VCaP (cell line): ENCODE results near the gene UBE2E1.
A peak's percentile ranks its signal among the peaks of the same experiment; 100 is the strongest.

Experiments
- H3K27ac ChIP-seq: fragments of 450-650 bp; 2 replicates; pipeline ENCODE4 v1.5.1; 2017
- TF ChIP-seq, protein P1 (sequence below): fragments of 450-650 bp; conservative IDR thresholded peaks from 2 replicates; pipeline ENCODE4 v1.5.1; 2017; ENCODE audit warnings: mild to moderate bottlenecking, moderate library complexity

UBE2E1 gene

DNA sequence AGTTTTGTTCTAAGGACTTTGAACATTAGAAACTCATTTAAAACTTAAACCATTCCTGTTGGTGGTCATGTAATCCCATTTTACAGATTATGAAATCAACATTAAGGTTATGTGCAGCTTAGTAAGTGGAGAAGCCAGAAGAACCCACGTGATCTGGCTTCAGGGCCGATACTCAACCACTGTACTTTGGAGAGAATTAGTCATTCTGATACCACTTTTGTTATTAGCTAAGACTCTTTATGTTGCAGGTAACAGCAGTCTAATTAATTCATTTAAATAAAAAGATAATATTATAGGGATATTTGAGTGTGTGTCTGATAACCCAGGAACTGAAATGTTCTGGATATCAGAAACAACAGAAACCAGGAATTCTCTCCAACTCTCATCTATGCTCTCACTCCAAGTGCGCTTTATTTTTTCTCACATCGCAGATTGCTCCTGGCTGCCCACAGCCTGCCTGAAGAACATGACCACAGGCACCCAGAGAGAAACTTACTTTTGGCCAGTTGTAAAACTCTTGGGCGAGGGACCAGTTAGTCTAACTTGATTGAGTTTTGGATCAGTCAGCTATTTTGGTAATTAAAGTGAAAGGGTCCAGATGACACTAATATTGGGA, 25.2 kb downstream of the UBE2E1 start:
- TF ChIP-seq, protein P1, sequence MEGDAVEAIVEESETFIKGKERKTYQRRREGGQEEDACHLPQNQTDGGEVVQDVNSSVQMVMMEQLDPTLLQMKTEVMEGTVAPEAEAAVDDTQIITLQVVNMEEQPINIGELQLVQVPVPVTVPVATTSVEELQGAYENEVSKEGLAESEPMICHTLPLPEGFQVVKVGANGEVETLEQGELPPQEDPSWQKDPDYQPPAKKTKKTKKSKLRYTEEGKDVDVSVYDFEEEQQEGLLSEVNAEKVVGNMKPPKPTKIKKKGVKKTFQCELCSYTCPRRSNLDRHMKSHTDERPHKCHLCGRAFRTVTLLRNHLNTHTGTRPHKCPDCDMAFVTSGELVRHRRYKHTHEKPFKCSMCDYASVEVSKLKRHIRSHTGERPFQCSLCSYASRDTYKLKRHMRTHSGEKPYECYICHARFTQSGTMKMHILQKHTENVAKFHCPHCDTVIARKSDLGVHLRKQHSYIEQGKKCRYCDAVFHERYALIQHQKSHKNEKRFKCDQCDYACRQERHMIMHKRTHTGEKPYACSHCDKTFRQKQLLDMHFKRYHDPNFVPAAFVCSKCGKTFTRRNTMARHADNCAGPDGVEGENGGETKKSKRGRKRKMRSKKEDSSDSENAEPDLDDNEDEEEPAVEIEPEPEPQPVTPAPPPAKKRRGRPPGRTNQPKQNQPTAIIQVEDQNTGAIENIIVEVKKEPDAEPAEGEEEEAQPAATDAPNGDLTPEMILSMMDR, result no peak
- no peak overlapping the region for H3K27ac ChIP-seq

DNA sequence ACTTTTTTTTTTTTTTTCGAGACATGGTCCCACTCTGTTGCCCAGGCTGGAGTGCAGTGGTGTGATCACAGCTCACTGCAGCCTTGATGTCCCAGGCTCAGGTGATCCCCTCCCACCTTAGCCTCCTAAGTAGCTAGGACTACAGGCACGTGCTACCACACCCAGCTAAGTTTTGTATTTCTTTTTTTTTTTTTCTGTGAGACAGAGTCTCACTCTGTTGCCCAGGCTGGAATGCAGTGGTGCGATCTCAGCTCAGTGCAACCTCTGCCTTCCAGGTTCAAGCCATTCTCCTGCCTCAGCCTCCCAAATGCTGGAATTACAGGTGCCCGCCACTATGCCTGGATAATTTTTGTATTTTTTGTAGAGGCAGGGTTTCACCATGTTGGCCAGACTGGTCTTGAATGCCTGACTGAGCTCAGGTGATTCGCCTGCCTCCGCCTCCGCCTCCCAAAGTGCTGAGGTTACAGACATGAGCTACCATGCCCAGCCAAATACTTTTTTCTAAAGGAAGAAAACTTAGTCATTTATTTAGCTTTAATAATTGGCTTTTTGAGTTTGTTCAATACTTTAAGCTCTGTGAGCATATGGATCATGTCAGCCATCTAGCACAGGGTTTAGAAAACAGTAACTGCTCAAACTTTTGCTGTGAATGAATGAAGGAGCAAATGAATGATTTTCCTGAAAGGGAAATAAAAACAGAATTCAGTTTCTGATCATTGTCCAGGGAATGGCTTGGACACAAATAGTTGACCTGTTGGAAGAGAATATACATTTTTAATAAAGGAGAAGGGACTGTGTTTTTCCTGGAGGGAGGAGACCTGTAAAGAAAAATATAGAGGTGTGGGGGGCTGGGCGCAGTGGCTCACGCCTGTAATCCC, 26.0 kb downstream of the UBE2E1 start:
- TF ChIP-seq, protein P1, result no peak
- no peak overlapping the region for H3K27ac ChIP-seq

GRCh38 chr3:23832523-23832922, 26.8 kb downstream of the UBE2E1 start:
- H3K27ac ChIP-seq, result no peak overlapping the region
- TF ChIP-seq, protein P1, result no peak

DNA sequence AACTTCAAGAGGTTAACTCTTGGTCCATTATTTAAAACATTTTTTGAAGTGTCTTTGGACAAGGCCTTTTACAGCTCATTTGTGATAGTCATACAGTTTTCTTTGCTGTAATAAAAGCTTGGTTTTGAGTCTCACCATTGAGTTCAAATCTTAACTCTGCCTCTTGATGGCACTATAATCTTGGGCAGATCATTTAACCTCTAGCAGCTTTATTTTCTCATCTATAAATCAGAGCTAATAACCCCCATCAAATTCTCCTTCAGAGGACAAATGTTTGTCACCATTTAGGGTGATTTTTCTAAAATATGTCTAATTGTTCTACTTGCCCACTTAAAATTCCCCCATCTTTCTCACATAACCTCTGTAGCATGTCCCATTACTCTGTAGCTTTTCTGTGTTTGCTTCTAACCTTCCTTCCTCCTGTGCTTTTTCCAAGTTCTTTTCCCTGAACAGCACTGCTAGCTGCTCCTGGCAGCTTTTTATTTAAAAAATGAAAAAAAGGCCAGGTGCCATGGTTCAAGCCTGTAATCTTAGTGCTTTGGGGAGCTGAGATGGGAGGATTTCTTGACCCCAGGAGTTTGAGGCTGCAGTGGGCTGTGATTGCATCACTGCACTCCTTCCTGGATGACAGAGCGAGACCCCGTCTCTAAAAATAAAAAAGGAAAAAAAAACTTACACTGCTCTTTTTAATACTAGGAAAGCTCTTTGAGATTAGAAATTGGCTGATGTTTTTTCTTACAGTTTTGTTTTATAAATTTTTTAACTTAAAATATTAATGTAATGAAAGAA, 28.5 kb downstream of the UBE2E1 start:
- H3K27ac ChIP-seq, result no peak overlapping the region

GRCh38 chr3:23835087-23835486, 29.3 kb downstream of the UBE2E1 start:
- TF ChIP-seq, protein P1, result no peak
- H3K27ac ChIP-seq, result no peak overlapping the region

More for the DNA sequence above, 28.5 kb downstream of the UBE2E1 start:
- TF ChIP-seq, protein P1, result peak; percentile 72

GRCh38 chr3:23835802-23836201, 30.0 kb downstream of the UBE2E1 start:
- TF ChIP-seq, protein P1, result no peak
- H3K27ac ChIP-seq, result 0 out of 2 replicates have a peak overlapping the region, but pooled peaks have one; percentile 2
